ENCODE results near the gene DRD4.
"Not testable (repeated sequence)": the region's sequence is repeated elsewhere in the genome, so short reads cannot be mapped to it uniquely, and the experiment has no call there.

The DRD4 gene

GRCh38 chr11:641806-642370 lies 4.8 kb downstream of the DRD4 start:
- DNase-seq (ENCODE audit: extremely low read depth in 1 of 2, low read depth in 1 of 2) = no peak

- DNase-seq (ENCODE audit: extremely low read depth in 1 of 2, low read depth in 1 of 2) = no peak
Measured at GRCh38 chr11:643366-643765, 6.3 kb downstream of the DRD4 start.

- DNase-seq (ENCODE audit: extremely low read depth in 1 of 2, low read depth in 1 of 2) = no peak
Measured at GRCh38 chr11:643849-644738, 7.0 kb downstream of the DRD4 start.

- DNase-seq (ENCODE audit: extremely low read depth in 1 of 2, low read depth in 1 of 2) = no peak
Measured at GRCh38 chr11:645536-645935, 8.5 kb downstream of the DRD4 start.

- no peak for DNase-seq (ENCODE audit: extremely low read depth in 1 of 2, low read depth in 1 of 2)
Measured at GRCh38 chr11:646214-646613, 9.1 kb downstream of the DRD4 start.

- DNase-seq (ENCODE audit: extremely low read depth in 1 of 2, low read depth in 1 of 2) = not testable (repeated sequence)
Measured at GRCh38 chr11:647672-648158, 10.6 kb downstream of the DRD4 start.

- DNase-seq (ENCODE audit: extremely low read depth in 1 of 2, low read depth in 1 of 2) = no peak
Measured at GRCh38 chr11:650482-650881, 13.4 kb downstream of the DRD4 start.

- DNase-seq (ENCODE audit: extremely low read depth in 1 of 2, low read depth in 1 of 2) = not testable (repeated sequence)
Measured at GRCh38 chr11:653136-653535, 16.1 kb downstream of the DRD4 start.

- DNase-seq (ENCODE audit: extremely low read depth in 1 of 2, low read depth in 1 of 2) = no peak
Measured at GRCh38 chr11:653837-654236, 16.8 kb downstream of the DRD4 start.

GRCh38 chr11:654444-654843 lies 17.4 kb downstream of the DRD4 start:
- not testable (repeated sequence) for DNase-seq (ENCODE audit: extremely low read depth in 1 of 2, low read depth in 1 of 2)

GRCh38 chr11:655036-655726 lies 18.1 kb downstream of the DRD4 start:
- DNase-seq (ENCODE audit: extremely low read depth in 1 of 2, low read depth in 1 of 2) = no peak

- DNase-seq (ENCODE audit: extremely low read depth in 1 of 2, low read depth in 1 of 2) = no peak
Measured at GRCh38 chr11:656426-656825, 19.4 kb downstream of the DRD4 start.

GRCh38 chr11:656866-657265 lies 19.8 kb downstream of the DRD4 start:
- DNase-seq (ENCODE audit: extremely low read depth in 1 of 2, low read depth in 1 of 2) = no peak

GRCh38 chr11:657691-658126 lies 20.6 kb downstream of the DRD4 start:
- no peak for DNase-seq (ENCODE audit: extremely low read depth in 1 of 2, low read depth in 1 of 2)

GRCh38 chr11:659532-660085 lies 22.5 kb downstream of the DRD4 start:
- DNase-seq (ENCODE audit: extremely low read depth in 1 of 2, low read depth in 1 of 2) = no peak

- DNase-seq (ENCODE audit: extremely low read depth in 1 of 2, low read depth in 1 of 2) = no peak
Measured at GRCh38 chr11:660281-660680, 23.2 kb downstream of the DRD4 start.

GRCh38 chr11:660681-661444 lies 23.8 kb downstream of the DRD4 start:
- DNase-seq (ENCODE audit: extremely low read depth in 1 of 2, low read depth in 1 of 2) = no peak

GRCh38 chr11:662689-663274 lies 25.7 kb downstream of the DRD4 start:
- DNase-seq (ENCODE audit: extremely low read depth in 1 of 2, low read depth in 1 of 2) = peak in 1 of 2 donors; percentile 18

GRCh38 chr11:665062-665703 lies 28.1 kb downstream of the DRD4 start:
- no peak for DNase-seq (ENCODE audit: extremely low read depth in 1 of 2, low read depth in 1 of 2)
